Measurements from ENCODE around the gene BCAS3.

Gene BCAS3

DNA sequence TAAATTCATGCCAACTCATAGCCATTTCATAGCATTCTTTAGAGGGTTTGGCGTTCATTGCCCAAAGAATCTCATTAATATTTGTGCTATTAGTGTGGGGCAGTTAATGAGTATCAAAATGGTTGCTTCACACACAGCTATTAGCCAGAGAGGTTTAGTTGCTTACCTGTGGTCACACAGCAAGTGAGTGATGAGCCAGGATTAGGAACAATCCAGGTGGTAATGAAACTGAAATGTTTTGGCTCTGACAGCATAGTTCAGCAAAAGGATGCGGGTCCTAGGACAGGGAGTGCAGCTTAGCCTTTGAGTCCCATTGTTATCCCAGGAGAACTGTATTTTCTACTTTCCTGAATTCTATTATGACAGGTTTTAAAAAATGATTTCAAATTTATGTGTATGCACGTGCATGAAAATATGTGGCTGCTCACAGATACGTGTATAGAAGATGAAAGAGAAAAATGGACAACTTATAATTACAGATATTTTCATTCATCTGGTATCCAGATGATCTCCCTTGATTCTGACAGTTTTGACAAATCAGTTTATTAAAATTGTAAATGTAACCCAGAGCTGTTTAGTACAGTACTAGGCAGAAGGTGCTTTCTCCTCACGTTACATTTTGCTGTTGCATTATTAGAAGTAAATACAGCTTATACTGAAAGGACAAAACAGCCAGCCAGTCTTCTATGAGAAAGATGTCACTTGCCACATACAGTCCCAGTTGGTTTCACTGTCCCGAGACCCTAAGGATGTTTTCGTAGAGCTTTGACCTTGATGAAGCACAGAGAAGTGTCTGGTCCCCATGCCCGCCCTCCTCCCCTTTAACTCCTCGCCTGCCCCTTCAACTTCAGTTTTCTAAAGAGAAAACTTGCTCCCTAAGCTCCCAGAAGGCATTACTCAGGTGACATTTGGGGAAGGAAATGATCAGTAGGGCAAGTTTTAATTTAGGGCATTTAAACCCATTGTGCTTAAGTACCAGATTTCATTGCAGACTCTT, 622.2 kb downstream of the BCAS3 start:
- H3K4me3 ChIP-seq (ENCODE audit: low read length), result no peak overlapping the region
- no peak for TF ChIP-seq ZNF274 (IDR thresholded peaks at IDR 0.05; ENCODE audit: low read depth, low read length)

DNA sequence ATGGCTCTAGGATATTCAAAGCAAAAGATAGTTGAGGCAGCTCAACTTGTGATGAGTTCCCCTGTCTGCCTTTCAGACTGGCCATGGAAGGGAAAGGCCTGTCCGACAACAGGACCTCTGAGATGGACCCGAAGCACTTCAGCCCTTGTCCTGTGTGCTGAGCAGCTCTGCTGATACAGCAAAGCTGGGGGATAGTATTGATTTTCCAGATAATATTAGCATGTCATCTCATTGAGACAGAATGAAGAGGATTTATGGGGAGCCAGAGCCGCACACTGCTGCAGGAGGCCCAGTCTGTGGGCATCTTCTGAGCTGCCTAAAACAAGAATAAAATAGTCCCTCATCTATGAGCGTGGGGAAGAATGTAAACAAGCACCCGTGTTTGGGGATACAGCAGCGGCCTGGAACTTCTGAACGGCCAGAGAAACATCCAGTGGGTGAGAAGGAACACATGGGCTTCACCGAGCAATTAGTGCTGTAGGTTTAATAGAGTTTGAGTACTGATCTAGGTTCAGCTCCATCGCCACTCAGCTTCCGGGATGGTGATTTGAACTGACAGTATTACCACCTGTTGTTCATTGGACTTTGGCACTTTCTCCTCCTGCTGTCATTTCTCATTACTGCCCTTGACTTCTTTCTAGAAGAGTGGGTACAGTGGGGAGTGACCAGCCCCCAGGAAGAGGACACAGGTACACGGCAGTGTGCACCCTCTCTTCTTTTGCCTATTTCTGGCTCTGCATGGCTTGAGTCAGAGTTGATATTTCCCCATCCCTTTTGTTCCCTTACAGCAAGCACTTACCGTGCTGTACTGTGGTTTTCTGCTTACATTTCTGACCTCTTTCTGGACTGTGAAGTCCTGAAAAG, 625.5 kb downstream of the BCAS3 start:
- TF ChIP-seq ZNF274 (IDR thresholded peaks at IDR 0.05; ENCODE audit: low read depth, low read length), result no peak
- H3K4me3 ChIP-seq (ENCODE audit: low read length), result no peak overlapping the region

DNA sequence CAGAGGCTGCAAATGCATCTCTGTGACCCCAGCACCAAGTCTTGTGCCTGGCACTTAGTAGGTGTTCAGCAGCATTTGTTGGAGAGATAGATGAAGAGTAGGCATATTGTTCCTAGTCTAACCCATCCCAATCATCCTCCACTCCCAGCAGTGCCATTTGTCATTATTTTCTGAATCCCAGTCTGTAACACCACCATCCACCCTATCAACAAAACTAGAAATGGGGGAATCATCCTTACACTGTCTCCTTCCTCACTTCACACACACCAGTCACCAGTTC, 626.1 kb downstream of the BCAS3 start:
- TF ChIP-seq ZNF274 (IDR thresholded peaks at IDR 0.05; ENCODE audit: low read depth, low read length), result no peak
- no peak overlapping the region for H3K4me3 ChIP-seq (ENCODE audit: low read length)

DNA sequence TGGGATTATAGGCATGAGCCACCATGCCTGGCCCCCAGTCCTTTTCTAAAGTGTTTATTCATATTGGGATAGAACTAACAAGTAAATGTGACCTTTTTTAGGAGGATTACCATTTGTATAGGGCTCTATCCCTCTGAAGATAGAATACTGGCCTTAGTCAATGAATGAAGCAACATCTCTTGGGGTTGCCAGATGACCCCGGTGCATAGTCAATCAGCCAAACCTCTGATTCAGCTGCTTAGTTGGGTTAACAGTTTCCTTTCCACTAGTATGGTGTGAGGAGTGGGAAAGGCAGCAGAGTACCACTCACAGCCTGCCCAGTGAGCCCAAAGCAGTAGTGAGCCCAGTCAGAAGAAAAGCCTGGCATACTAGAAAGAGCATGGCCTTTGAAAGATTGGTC, 627.4 kb downstream of the BCAS3 start:
- no peak for TF ChIP-seq ZNF274 (IDR thresholded peaks at IDR 0.05; ENCODE audit: low read depth, low read length)
- H3K4me3 ChIP-seq (ENCODE audit: low read length), result no peak overlapping the region

DNA sequence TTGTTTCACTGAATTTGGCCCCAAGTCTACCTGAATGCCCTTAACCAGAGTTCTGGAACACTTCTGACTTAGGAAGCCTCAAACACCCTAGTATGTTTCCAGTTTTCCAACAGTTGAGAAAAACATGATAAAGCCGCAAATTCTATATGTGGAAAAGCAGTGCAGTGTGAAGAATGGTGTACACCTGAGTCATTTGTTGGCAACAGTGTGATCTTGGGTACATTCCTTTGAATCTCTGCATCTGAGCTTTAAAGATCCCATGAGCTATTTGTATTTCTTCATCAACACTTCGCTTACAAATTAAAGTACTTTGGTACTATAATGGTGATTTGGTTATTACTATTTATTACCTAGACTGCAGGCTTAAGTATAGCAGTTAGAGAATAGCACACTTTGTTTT, 628.4 kb downstream of the BCAS3 start:
- no peak for TF ChIP-seq ZNF274 (IDR thresholded peaks at IDR 0.05; ENCODE audit: low read depth, low read length)
- no peak overlapping the region for H3K4me3 ChIP-seq (ENCODE audit: low read length)

DNA sequence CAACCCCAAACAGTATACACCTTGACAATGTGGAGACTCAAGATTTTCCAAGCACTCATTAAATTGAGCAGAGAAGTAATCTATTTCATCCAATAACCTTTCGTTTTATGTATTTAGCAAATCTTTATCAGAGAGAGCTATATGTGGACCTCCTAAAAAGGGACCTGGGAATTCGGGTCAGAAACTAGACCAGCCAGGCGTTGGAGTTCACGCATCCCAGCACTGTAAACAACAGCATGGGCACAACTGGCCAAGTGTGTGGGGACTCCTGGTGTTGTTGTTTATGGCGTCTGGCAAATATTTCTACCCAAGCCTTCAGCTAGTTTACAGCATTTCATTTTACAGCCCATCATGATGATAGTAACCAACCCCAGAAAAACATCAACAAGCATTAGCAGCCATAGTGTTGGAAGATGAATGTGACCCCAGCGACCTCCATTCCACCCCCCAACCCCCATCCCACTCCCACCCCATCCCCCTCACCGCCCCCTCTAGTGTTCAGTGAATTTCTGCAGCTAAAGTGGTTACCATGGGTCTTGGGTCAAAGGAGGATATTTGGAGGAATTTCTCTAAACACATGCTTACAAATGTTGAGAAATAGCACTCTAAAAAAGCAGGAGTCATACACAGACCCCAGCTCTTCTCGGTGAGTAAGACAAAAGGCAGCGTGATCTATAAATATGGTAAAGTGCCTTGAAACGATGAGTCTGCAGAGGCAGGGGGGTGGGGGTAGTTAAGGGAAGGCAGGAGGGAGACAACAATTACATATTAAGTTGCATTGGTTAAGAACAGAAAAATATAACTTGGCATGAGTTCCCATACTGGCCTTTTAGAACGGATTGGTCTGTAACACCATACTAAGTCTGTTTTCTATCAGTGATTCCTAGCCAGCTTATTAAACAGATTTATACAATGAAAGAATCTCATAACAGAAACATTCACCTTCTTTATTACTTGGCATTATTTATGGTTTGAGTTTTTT, 630.5 kb downstream of the BCAS3 start:
- TF ChIP-seq ZNF274 (IDR thresholded peaks at IDR 0.05; ENCODE audit: low read depth, low read length), result no peak
- H3K4me3 ChIP-seq (ENCODE audit: low read length), result no peak overlapping the region

DNA sequence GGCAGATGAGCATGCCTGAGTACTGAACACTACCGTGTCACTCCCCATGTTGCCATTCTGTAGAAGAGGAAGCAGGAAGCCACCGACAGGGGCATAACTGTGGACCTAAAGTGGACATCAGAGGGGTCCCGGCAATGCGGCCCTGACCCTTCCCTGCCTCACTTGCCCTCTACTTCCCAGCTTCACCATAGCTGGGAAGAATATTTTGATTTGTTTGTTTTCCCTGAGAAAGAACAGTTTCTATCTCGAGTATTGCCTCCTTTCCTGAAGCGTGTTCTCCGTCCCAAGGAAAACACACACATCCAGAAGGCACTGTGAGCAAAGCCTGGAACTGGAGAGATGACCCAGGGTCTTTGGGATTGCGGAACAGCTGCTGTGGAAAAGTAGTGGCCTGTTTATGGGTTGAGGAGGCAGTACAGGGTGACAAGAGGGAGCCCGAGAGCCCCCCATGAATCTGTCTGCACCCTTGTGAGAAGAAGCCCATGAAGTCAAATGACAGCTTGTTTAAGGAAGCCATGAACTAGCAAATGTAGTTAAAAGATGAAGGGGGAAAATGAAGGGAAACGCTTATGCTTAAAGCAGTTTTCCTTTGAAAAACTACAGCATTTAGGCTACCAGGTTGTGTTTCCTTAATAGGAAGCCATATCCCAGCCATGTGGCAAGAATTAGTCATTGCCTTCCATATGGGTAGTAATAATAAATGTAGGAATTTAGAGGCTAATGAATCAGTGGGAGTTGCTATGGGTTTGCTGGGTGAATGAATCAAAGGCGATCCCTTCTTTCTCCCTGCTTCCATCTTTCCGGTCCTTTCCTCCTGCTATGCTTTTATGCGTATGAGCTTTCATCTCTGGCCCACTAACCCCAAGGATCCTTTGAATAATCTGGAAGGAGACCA, 632.0 kb downstream of the BCAS3 start:
- TF ChIP-seq ZNF274 (IDR thresholded peaks at IDR 0.05; ENCODE audit: low read depth, low read length), result no peak
- H3K4me3 ChIP-seq (ENCODE audit: low read length), result no peak overlapping the region

DNA sequence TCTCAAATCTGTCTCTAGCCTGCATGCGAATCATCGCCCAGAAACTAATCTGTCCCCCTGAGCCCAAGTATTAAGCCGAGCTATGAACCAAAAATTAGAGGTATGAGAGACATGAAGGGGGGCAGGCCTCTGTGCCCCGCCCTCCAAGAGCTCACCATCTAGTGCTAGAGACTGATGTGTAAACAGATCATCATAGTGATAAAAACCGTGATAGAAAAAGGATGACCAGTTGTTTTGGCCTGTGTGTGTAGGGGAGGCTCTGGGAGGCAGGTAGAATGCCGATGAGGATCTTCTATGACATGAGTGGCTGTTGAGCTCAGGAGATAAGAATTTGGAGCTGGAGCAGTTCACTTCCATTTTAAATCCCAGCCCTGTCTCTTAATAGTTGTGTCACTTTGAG, 632.9 kb downstream of the BCAS3 start:
- no peak overlapping the region for H3K4me3 ChIP-seq (ENCODE audit: low read length)
- TF ChIP-seq ZNF274 (IDR thresholded peaks at IDR 0.05; ENCODE audit: low read depth, low read length), result no peak

DNA sequence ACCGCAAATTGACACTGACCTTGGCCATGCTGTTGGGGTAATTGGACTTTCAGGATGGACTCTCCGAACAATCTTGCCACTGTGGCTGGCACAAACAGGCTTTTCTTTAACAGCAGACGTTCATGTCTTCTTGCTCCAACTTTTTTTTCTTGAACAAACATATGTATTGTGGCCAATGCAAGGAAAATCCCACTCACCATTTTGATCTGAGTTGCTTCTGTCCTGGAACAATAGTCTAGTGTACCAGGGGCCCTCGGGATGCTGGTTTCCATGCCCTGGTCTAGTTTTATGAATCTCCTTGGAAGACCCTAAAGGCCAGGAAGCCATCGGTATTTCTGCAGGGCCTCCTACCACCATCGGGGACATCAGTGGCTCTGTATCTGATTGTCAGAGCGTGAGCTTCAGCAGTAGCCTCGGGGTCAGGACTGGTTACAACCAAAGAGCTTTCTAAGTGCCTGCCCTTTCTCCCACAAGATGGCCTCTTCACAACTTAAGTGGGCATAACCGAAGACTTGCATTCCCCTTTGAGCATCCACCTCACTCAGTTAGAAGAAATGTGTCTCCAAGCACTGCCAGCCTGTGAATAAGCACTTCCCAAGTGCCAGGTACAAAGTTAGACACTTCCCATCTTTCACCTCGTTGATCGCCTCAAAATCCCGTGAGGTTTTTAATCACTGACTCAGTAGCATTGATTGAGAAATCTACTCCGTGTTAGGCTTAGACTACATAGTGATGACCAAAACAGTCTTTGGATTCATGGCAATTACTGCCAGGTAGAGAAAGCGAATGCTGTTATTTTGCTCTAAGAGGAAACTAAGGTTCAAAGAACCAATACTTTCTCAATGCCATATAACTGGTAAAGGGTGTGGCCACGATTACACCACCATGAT, 635.0 kb downstream of the BCAS3 start:
- H3K4me3 ChIP-seq (ENCODE audit: low read length), result no peak overlapping the region
- TF ChIP-seq ZNF274 (IDR thresholded peaks at IDR 0.05; ENCODE audit: low read depth, low read length), result no peak

DNA sequence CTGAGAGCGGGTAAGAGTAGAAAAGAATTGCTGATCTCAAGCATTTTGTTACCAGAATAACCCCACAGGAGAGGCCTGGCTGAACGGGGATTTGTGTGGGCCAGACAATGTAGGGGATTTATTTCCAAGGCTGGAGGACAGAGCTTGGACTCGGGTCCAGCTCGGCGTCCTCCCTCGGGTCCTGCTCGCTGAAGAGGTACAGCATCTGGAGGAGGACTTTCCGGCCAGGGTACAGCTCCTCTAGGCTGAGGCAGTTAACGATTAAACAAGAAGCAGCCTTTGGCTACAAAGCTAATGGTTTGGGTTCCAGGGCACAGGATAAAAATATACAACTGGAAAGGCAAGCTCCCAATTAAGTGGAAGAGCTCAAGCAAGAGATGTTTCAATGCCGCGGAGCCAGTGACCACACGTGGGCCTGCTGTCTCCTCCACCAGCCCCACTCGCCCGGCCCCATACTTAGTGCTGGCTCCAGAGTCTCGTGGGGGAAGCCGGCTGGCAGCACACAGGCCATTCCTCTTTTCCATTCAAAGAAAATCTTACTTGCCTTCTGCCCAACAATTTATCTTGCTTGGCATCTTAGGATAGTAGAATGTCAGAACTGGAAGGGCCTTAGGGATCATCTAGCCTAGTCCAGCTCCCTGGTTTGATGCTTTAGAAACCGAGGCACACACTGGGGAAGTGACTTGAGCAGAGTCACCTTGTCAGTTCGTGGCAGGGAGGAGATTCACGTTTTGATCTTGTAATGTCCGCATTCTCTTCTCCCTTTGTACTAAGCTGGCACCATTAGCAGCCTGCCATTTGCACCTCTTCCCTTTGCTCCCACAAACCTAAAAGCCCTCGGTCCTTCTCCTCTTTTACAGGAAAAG, 636.0 kb downstream of the BCAS3 start:
- H3K4me3 ChIP-seq (ENCODE audit: low read length), result no peak overlapping the region
- TF ChIP-seq ZNF274 (IDR thresholded peaks at IDR 0.05; ENCODE audit: low read depth, low read length), result no peak

DNA sequence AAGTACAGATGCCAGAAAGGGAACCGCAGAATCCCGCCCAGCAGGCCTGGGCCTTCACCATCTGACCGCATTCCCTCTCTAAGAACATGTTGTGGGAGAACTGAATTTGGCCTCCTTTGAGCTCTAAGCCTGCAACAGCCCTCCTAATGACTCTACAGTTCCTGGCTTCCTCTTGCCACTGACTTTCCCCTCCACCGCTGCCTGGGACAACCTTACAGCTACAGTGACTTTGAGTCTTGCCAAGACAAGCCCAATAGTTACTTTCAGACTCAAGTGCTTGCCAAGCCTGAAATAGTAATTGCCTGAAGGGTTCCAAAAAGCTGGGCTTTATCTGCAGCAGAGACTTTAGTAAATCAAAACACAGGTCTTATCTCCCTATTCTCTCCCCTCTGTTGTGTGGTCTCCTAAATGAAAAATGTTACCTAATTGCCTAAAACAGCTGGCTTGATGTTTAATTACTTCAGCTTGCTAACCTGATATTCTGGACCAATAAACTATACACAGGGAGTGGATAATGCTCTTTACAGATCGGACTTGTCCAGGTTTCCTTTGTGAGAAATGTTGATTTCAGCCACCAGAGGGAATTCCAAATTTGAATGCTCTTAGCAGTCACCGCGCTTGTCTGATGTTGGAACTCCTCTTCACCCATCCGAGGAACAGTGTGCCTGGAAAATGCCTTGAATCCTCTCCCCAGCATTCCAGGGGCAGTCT, 636.9 kb downstream of the BCAS3 start:
- TF ChIP-seq ZNF274 (IDR thresholded peaks at IDR 0.05; ENCODE audit: low read depth, low read length), result no peak
- H3K4me3 ChIP-seq (ENCODE audit: low read length), result no peak overlapping the region

Data from GM08714 (cell line).